Caco-2 (cell line): Measurements from ENCODE around the gene CFAP92. TPM values are rescaled to one million over a fixed set of nuclear protein-coding genes. Genes with fewer than 3 reads are reported as not detected.

Source experiments
- BruUV-seq: library from RNA; stranded (reverse); fragments of 400-500 nt; replicated peaks from 2 replicates; lab custom pipeline; 2021; lab: Mats Ljungman, UMichigan
- CTCF ChIA-PET: fragments of 300-600 bp; sonication (Branson Sonifier 250); formaldehyde crosslinking; loops from one replicate; lab custom pipeline; 2022; ENCODE audit warnings: antibody characterized with exemption; lab: Charles Lee
- POLR2A ChIA-PET: fragments of 300-600 bp; sonication (Branson Sonifier 250); formaldehyde crosslinking; loops from one replicate; lab custom pipeline; 2022; ENCODE audit warnings: antibody characterized with exemption; lab: Charles Lee
- DNase-seq, 2 experiments: peaks; one replicate each; pipeline versions ENCODE4 v3.0.0 to v3.0.0-alpha.2; 2020 to 2022
- H3K27me3 ChIP-seq: replicated peaks from 2 replicates; pipeline ENCODE4 v1.6.0; 2011; ENCODE audit warnings: low read length; ENCODE audit not compliant: control insufficient read depth, insufficient read depth
- H3K36me3 ChIP-seq: 2 replicates; pipeline ENCODE4 v1.5.1; 2011; ENCODE audit warnings: low read length; ENCODE audit not compliant: control insufficient read depth, insufficient read depth
- H3K4me1 ChIP-seq: fragments of 250-450 bp; sonication (Bioruptor Pico); 2 replicates; pipeline ENCODE4 v1.5.1; 2020; ENCODE audit warnings: mild to moderate bottlenecking
- H3K4me3 ChIP-seq: 2 replicates; pipeline ENCODE4 v1.5.1; 2011; ENCODE audit warnings: low read depth, mild to moderate bottlenecking, control low read depth, low read length
- H3K9me3 ChIP-seq: fragments of 250-450 bp; sonication (Bioruptor Pico); 2 replicates; pipeline ENCODE4 v1.5.1; 2020; ENCODE audit warnings: mild to moderate bottlenecking, moderate library complexity
- H3K27ac Mint-ChIP-seq: one replicate; pipeline ENCODE4 v1.8.0; 2022; ENCODE audit warnings: mixed read lengths; ENCODE audit not compliant: unreplicated experiment
- H3K27me3 Mint-ChIP-seq: one replicate; pipeline ENCODE4 v1.8.0; 2022; ENCODE audit warnings: mixed read lengths; ENCODE audit not compliant: insufficient read depth, unreplicated experiment
- H3K36me3 Mint-ChIP-seq: one replicate; pipeline ENCODE4 v1.8.0; 2022; ENCODE audit warnings: mild to moderate bottlenecking, mixed read lengths; ENCODE audit not compliant: insufficient read depth, unreplicated experiment
- H3K4me1 Mint-ChIP-seq: one replicate; pipeline ENCODE4 v1.8.0; 2022; ENCODE audit warnings: low read depth, mixed read lengths; ENCODE audit not compliant: unreplicated experiment
- H3K4me3 Mint-ChIP-seq: one replicate; pipeline ENCODE4 v1.8.0; 2022; ENCODE audit warnings: mild to moderate bottlenecking, moderate library complexity, mixed read lengths; ENCODE audit not compliant: unreplicated experiment
- H3K9me3 Mint-ChIP-seq: one replicate; pipeline ENCODE4 v1.8.0; 2022; ENCODE audit warnings: mixed read lengths; ENCODE audit not compliant: unreplicated experiment
- CTCF ChIP-seq, 2 experiments: fragments of 200-600 bp in 1 of 2; IDR thresholded peaks; 1 replicate in 1 of 2; 2 replicates in 1 of 2; pipeline versions ENCODE4 v1.5.1 to v1.8.0; 2011 to 2022; ENCODE audit warnings: antibody characterized with exemption in 1 of 2, control low read depth in 1 of 2, inconsistent platforms in 1 of 2, low read depth in 1 of 2, low read length in 1 of 2, mild to moderate bottlenecking in 1 of 2, moderate library complexity in 1 of 2; ENCODE audit not compliant: insufficient read depth in 1 of 2, severe bottlenecking in 1 of 2, unreplicated experiment in 1 of 2
- intact Hi-C: fragments of 100-400 bp; cut with micrococcal nuclease; formaldehyde crosslinking; loops from one replicate; pipeline ENCODE4 v1.10.0; 2022; ENCODE audit not compliant: unreplicated experiment
- total RNA-seq: library from RNA; stranded (reverse); gene quantifications from 2 replicates; pipeline ENCODE4 v1.2.3, GENCODE V29; 2022

CFAP92 gene
- total RNA-seq, 1 experiment from 2014 or later = 5.9 TPM

DNA sequence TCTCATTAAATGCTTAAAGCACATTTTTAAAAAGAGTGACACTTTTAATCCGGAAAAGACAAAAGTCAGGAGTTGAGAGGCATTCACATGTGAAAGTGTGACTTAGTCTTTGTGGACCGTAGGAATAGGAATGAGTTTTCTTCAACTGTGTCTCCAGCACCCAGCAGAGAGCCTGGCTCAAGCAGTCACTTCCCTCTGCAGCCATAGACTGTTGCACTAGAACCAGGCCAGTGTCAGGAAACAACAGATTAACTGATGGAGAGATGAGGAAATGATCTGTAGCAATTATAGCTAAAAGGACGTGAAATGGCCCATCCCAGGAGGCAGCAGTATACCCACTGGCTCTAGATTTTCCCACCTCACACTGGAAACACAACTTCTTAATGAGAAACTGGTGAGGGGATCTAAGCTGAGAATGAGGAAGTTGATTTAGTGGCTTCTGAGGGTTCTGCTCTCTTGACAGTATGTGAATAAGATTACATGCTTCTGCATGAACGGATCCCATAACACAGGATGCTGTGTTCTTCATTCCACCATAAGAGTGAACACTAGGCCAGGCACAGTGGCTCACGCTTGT is 19.8 kb downstream of the CFAP92 start:
- no peaks in the 10 kb centered on the region for H3K36me3 Mint-ChIP-seq
- TF ChIP-seq CTCF (IDR thresholded peaks at IDR 0.05; ENCODE audit: insufficient read depth in 1 of 2, low read depth in 1 of 2, low read length in 1 of 2, severe bottlenecking in 1 of 2, unreplicated experiment in 1 of 2) = no peak
- H3K27ac Mint-ChIP-seq = no peak overlapping the region
- Histone ChIP-seq H3K4me3 (no peak overlapping the region), H3K4me1 (no peaks in the 10 kb centered on the region), H3K9me3 (no peaks in the 10 kb centered on the region), H3K27me3 (no peaks in the 10 kb centered on the region), H3K36me3 (no peaks in the 10 kb centered on the region)
- intact Hi-C loops = loop anchor here (5.0 to 10.0 kb wide), 2 partner anchors 43 to 131 kb away; no protein-coding TSS in a partner anchor
- ChIA-PET POLR2A (no interaction called here), CTCF (no interaction called here)
- H3K4me1 Mint-ChIP-seq = no peaks in the 10 kb centered on the region
- H3K27me3 Mint-ChIP-seq = peaks cover 3% of the 10 kb centered on the region
- no TSS peak for BruUV-seq
- DNase-seq = no peak
- H3K9me3 Mint-ChIP-seq = no peaks in the 10 kb centered on the region
- H3K4me3 Mint-ChIP-seq = no peak overlapping the region

DNA sequence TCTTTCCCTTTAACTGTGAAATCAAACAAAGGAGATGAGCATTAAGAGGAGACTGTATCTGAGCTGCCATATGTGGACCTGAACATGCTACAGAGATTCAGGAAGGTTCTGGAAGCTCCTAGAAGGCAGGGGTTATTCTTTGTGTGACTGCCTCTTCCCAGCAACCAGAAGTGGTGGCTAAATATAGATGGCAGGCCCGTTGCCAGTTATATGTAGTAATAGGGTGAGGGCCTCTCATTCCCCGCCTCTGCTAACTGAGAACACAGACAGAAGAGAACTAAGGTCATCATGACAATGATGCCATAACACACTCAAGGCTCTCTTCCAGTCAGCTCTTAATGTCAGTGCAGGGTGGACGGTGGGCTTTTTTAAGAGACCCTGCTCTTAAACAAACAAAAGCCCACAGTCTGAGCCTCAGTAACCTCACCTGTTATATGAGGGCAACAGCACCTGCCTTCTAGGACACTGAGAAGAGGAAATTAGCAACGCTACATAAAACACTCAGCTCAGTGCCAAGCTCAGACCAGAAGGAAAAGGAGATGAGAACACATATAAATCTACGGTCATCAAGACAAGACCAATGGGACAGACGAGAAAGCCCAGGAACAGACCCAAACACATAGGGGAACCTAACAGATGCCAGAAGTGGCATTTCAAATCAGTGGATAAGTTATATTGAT is 22.3 kb downstream of the CFAP92 start:
- no peaks in the 10 kb centered on the region for H3K36me3 Mint-ChIP-seq
- Histone ChIP-seq H3K4me3 (no peak overlapping the region), H3K27me3 (no peaks in the 10 kb centered on the region), H3K4me1 (no peaks in the 10 kb centered on the region), H3K36me3 (no peaks in the 10 kb centered on the region), H3K9me3 (no peaks in the 10 kb centered on the region)
- no peak for DNase-seq
- BruUV-seq = no TSS peak
- no peak for TF ChIP-seq CTCF (IDR thresholded peaks at IDR 0.05; ENCODE audit: insufficient read depth in 1 of 2, low read depth in 1 of 2, low read length in 1 of 2, severe bottlenecking in 1 of 2, unreplicated experiment in 1 of 2)
- peaks cover 3% of the 10 kb centered on the region for H3K27me3 Mint-ChIP-seq
- H3K9me3 Mint-ChIP-seq = no peaks in the 10 kb centered on the region
- ChIA-PET POLR2A (no interaction called here), CTCF (interaction anchor here (1.7 to 2.5 kb wide), 7 partner anchors 27 to 274 kb away, joined by 10 to 31 read pairs (median 17); no protein-coding TSS in a partner anchor)
- H3K27ac Mint-ChIP-seq = no peak overlapping the region
- intact Hi-C loops = loop anchor here (2.0 to 10.0 kb wide), 3 partner anchors 46 to 273 kb away; no protein-coding TSS in a partner anchor
- no peak overlapping the region for H3K4me3 Mint-ChIP-seq
- H3K4me1 Mint-ChIP-seq = no peaks in the 10 kb centered on the region

DNA sequence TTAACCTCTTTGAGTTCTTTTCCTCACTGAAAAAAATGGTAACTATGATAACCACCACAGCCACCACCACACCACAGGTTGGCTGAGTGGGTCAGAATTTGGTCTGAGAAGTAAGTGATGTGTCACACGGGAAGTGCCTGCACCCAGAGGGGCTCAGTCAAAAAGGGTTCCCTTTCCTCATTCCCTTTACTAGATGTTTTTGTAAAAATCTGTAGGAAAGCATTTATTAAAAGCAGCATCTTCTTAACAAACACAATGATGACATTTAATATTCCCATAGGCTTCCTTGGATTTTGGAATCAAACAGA is 23.2 kb downstream of the CFAP92 start:
- no peak overlapping the region for H3K27ac Mint-ChIP-seq
- CTCF ChIA-PET = interaction anchor here (0.7 to 2.5 kb wide), 14 partner anchors 23 to 346 kb away, joined by 3 to 31 read pairs (median 11); partner anchors contain the start of gene CFAP92
- DNase-seq = no peak
- Histone ChIP-seq H3K4me3 (no peak overlapping the region), H3K9me3 (no peaks in the 10 kb centered on the region), H3K27me3 (no peaks in the 10 kb centered on the region), H3K4me1 (no peaks in the 10 kb centered on the region), H3K36me3 (no peaks in the 10 kb centered on the region)
- no peaks in the 10 kb centered on the region for H3K4me1 Mint-ChIP-seq
- no peak overlapping the region for H3K4me3 Mint-ChIP-seq
- BruUV-seq = no TSS peak
- H3K27me3 Mint-ChIP-seq = peaks cover 3% of the 10 kb centered on the region
- H3K9me3 Mint-ChIP-seq = no peaks in the 10 kb centered on the region
- POLR2A ChIA-PET = interaction anchor here (0.7 kb wide), 1 partner anchor 25 kb away, joined by 3 read pairs; no protein-coding TSS in a partner anchor
- intact Hi-C loops = loop anchor here (1.0 to 10.0 kb wide), 4 partner anchors 47 to 274 kb away; partner anchors contain the start of gene ISY1
- TF ChIP-seq CTCF (IDR thresholded peaks at IDR 0.05; ENCODE audit: insufficient read depth in 1 of 2, low read depth in 1 of 2, low read length in 1 of 2, severe bottlenecking in 1 of 2, unreplicated experiment in 1 of 2) = no peak
- no peaks in the 10 kb centered on the region for H3K36me3 Mint-ChIP-seq
